Measurements from ENCODE around the gene C2CD4D.

GRCh38 chr1:151852733-151853132 lies 13.1 kb upstream of the C2CD4D start:
- no peak for TF ChIP-seq CTCF (IDR thresholded peaks at IDR 0.05)
- no peak for TF ChIP-seq POLR2A (IDR thresholded peaks at IDR 0.05)
- TF ChIP-seq EP300 (IDR thresholded peaks at IDR 0.05): no peak
